H1 (cell line): ENCODE results near the gene IGFALS. TPM values are rescaled to one million over a fixed set of nuclear protein-coding genes. Genes with fewer than 3 reads are reported as not detected.

Source experiments
- CTCF ChIA-PET: fragments of 300-600 bp; sonication (Branson Sonifier 250); formaldehyde crosslinking; loops from one replicate; lab custom pipeline; 2021; ENCODE audit not compliant: partially characterized antibody; lab: Charles Lee
- POLR2A ChIA-PET: fragments of 300-600 bp; sonication (Branson Sonifier 250); formaldehyde crosslinking; loops from one replicate; lab custom pipeline; 2021; ENCODE audit warnings: inconsistent platforms; ENCODE audit not compliant: partially characterized antibody; lab: Charles Lee
- DNase-seq, 2 experiments: peaks; one replicate each; pipeline versions ENCODE4 v3.0.0 to v3.0.0-alpha.2; 2010 to 2022; ENCODE audit warnings: low spot score in 2 of 2, low read depth in 1 of 2, mixed read lengths in 1 of 2
- FAIRE-seq: peaks from 2 replicates; lab custom pipeline; 2011; peaks lifted over from hg19 to GRCh38; lab: Jason Lieb, UNC
- H2AFZ ChIP-seq: 2 replicates; pipeline ENCODE4 v1.8.1; 2012; ENCODE audit warnings: low read length, inconsistent platforms
- H2AK5ac ChIP-seq: 2 replicates; pipeline ENCODE4 v1.6.1; 2013; ENCODE audit warnings: low read depth, low read length
- H2BK120ac ChIP-seq: replicated peaks from 2 replicates; pipeline ENCODE3; 2013; ENCODE audit warnings: low read depth, low read length, inconsistent platforms
- H2BK12ac ChIP-seq: 2 replicates; pipeline ENCODE4 v1.6.1; 2013; ENCODE audit warnings: low read depth, low read length
- H2BK15ac ChIP-seq: 2 replicates; pipeline ENCODE4 v1.6.1; 2013; ENCODE audit warnings: low read length
- H2BK20ac ChIP-seq: 2 replicates; pipeline ENCODE4 v1.6.1; 2013; ENCODE audit warnings: low read length
- H2BK5ac ChIP-seq: 2 replicates; pipeline ENCODE4 v1.6.1; 2013; ENCODE audit warnings: low read depth, low read length
- H3K14ac ChIP-seq: 2 replicates; pipeline ENCODE4 v1.6.1; 2013; ENCODE audit warnings: inconsistent platforms; ENCODE audit not compliant: insufficient read length
- H3K18ac ChIP-seq: 2 replicates; pipeline ENCODE4 v1.6.1; 2013; ENCODE audit warnings: low read length; ENCODE audit errors: extremely low read depth
- H3K23ac ChIP-seq: 2 replicates; pipeline ENCODE4 v1.6.1; 2013; ENCODE audit warnings: inconsistent platforms; ENCODE audit not compliant: insufficient read length
- H3K23me2 ChIP-seq: 2 replicates; pipeline ENCODE4 v1.6.1; 2013; ENCODE audit warnings: low read depth, low read length
- H3K27ac ChIP-seq: 2 replicates; pipeline ENCODE4 v1.6.1; 2011; ENCODE audit warnings: low read depth, low read length, inconsistent platforms
- H3K27me3 ChIP-seq, 4 experiments: replicated peaks in 1 of 4; 1 replicate in 1 of 4; 2 replicates in 3 of 4; pipeline versions ENCODE4 v1.6.1 to v1.8.1; 2011 to 2013; ENCODE audit warnings: low read length in 3 of 4, mild to moderate bottlenecking in 3 of 4, inconsistent platforms in 2 of 4, mixed read lengths in 2 of 4, moderate library complexity in 1 of 4; ENCODE audit not compliant: control insufficient read depth in 3 of 4, insufficient read depth in 3 of 4; ENCODE audit errors: extremely low read depth in 1 of 4
- H3K36me3 ChIP-seq, 4 experiments: 2 replicates each; pipeline versions ENCODE4 v1.6.1 to v1.8.1; 2011 to 2013; ENCODE audit warnings: mild to moderate bottlenecking in 4 of 4, low read length in 3 of 4, moderate library complexity in 2 of 4, control low read depth in 1 of 4, inconsistent platforms in 1 of 4; ENCODE audit not compliant: insufficient read depth in 4 of 4, control insufficient read depth in 2 of 4
- H3K4ac ChIP-seq: replicated peaks from 2 replicates; pipeline ENCODE3; 2013; ENCODE audit warnings: low read length, low read depth, mixed read lengths, inconsistent platforms; ENCODE audit not compliant: insufficient read length
- H3K4me1 ChIP-seq, 4 experiments: replicated peaks in 1 of 4; 1 replicate in 1 of 4; 2 replicates in 3 of 4; pipeline versions ENCODE4 v1.6.1 to v1.8.1; 2011 to 2013; ENCODE audit warnings: low read length in 3 of 4, inconsistent platforms in 2 of 4, mixed read lengths in 1 of 4; ENCODE audit not compliant: insufficient read depth in 4 of 4, control insufficient read depth in 3 of 4
- H3K4me2 ChIP-seq, 2 experiments: 2 replicates each; pipeline versions ENCODE4 v1.6.1 to v1.8.1; 2011 to 2013; ENCODE audit warnings: low read depth in 2 of 2, low read length in 2 of 2, control low read depth in 1 of 2, inconsistent platforms in 1 of 2, mild to moderate bottlenecking in 1 of 2; ENCODE audit not compliant: insufficient read depth in 1 of 2
- H3K4me3 ChIP-seq, 4 experiments: fragments of 200-600, 300-600 bp in 1 of 4; sonication (generic), shearing (Covaris generic), sonication (Bioruptor Twin) in 1 of 4; 2 replicates each; pipeline versions ENCODE4 v1.5.1 to v1.8.1; 2011 to 2016; ENCODE audit warnings: low read length in 4 of 4, low read depth in 3 of 4, control low read depth in 2 of 4, inconsistent platforms in 2 of 4, mild to moderate bottlenecking in 2 of 4, mixed read lengths in 1 of 4, moderate library complexity in 1 of 4; ENCODE audit not compliant: insufficient read depth in 2 of 4; ENCODE audit errors: extremely low read depth in 1 of 4
- H3K56ac ChIP-seq: replicated peaks from 2 replicates; pipeline ENCODE3; 2013; ENCODE audit warnings: low read depth, mild to moderate bottlenecking, mixed read lengths, low read length, inconsistent platforms; ENCODE audit not compliant: insufficient read length
- H3K79me1 ChIP-seq: 2 replicates; pipeline ENCODE4 v1.6.1; 2013; ENCODE audit warnings: low read depth, low read length, control low read depth
- H3K79me2 ChIP-seq, 2 experiments: 2 replicates each; pipeline versions ENCODE4 v1.6.1 to v1.8.1; 2012 to 2013; ENCODE audit warnings: low read length in 2 of 2, mild to moderate bottlenecking in 2 of 2, inconsistent platforms in 1 of 2; ENCODE audit not compliant: insufficient read depth in 2 of 2, control insufficient read depth in 1 of 2
- H3K9ac ChIP-seq, 4 experiments: replicated peaks in 1 of 4; 1 replicate in 1 of 4; 2 replicates in 3 of 4; pipeline versions ENCODE4 v1.6.1 to v1.8.1; 2011 to 2013; ENCODE audit warnings: low read depth in 3 of 4, low read length in 3 of 4, control low read depth in 2 of 4, mild to moderate bottlenecking in 2 of 4, moderate library complexity in 2 of 4, inconsistent platforms in 1 of 4; ENCODE audit errors: extremely low read depth in 1 of 4
- H3K9me3 ChIP-seq, 2 experiments: 2 replicates each; pipeline versions ENCODE4 v1.6.1 to v1.8.1; 2012 to 2013; ENCODE audit warnings: mild to moderate bottlenecking in 2 of 2, moderate library complexity in 2 of 2, control low read depth in 1 of 2, inconsistent platforms in 1 of 2, low read depth in 1 of 2, low read length in 1 of 2, mixed read lengths in 1 of 2; ENCODE audit not compliant: insufficient read depth in 2 of 2
- H4K20me1 ChIP-seq, 2 experiments: replicated peaks in 1 of 2; 2 replicates each; pipeline versions ENCODE3 to v1.8.1; 2011 to 2013; ENCODE audit warnings: inconsistent platforms in 2 of 2, low read length in 2 of 2, mild to moderate bottlenecking in 1 of 2; ENCODE audit not compliant: insufficient read depth in 2 of 2, control insufficient read depth in 1 of 2
- H4K5ac ChIP-seq: 2 replicates; pipeline ENCODE4 v1.6.1; 2013; ENCODE audit warnings: low read length, low read depth, mixed read lengths, inconsistent platforms; ENCODE audit not compliant: insufficient read length
- H4K8ac ChIP-seq: 2 replicates; pipeline ENCODE4 v1.8.0; 2013; ENCODE audit warnings: mild to moderate bottlenecking, moderate library complexity, low read length, inconsistent platforms; ENCODE audit not compliant: insufficient read depth; ENCODE audit errors: extremely low read depth
- H4K91ac ChIP-seq: replicated peaks from 2 replicates; pipeline ENCODE3; 2013; ENCODE audit warnings: low read length, mixed read lengths, inconsistent platforms; ENCODE audit not compliant: insufficient read length
- POLR2AphosphoS5 ChIP-seq: IDR thresholded peaks from 2 replicates; pipeline ENCODE4 v1.6.1; 2011; ENCODE audit warnings: low read depth, low read length
- SIN3A ChIP-seq, 2 experiments: IDR thresholded peaks in 1 of 2; conservative IDR thresholded peaks in 1 of 2; 2 replicates each; pipeline ENCODE4 v1.6.1; 2011 to 2012; ENCODE audit warnings: low read length in 2 of 2, improper control_type of control experiment in 1 of 2, low read depth in 1 of 2, mild to moderate bottlenecking in 1 of 2
- WGBS, 2 experiments: shearing (Covaris generic) in 1 of 2; methylation state at CpG; one replicate each; pipeline versions ENCODE4 v1.1.6 to v1.1.7; 2013 to 2015; ENCODE audit warnings: low lambda C conversion rate in 2 of 2, mixed read lengths in 2 of 2, inconsistent platforms in 1 of 2, low coverage in 1 of 2, missing lambda C conversion rate in 1 of 2; ENCODE audit not compliant: insufficient replicate concordance in 2 of 2, insufficient coverage in 1 of 2, insufficient read length in 1 of 2; ENCODE audit errors: extremely low coverage in 1 of 2, missing lambda C conversion rate in 1 of 2; 5-methylcytosine and 5-hydroxymethylcytosine counted together
- polyA plus RNA-seq, 7 experiments: library from polyadenylated mRNA; depleted of rRNA in 3 of 7; stranded (reverse) in 5 of 7; unstranded in 2 of 7; fragments of >200 nt in 5 of 7; fragments of 200-250 nt in 2 of 7; gene quantifications; 1 replicate in 5 of 7; 2 replicates in 1 of 7; 4 replicates in 1 of 7; pipeline versions ENCODE4 v1.2.1 to v1.2.3, GENCODE V29; 2011 to 2013; ENCODE audit warnings: missing spikeins in 2 of 7, mixed read lengths in 2 of 7
- total RNA-seq: library from RNA; stranded (reverse); fragmentation: NEBNext Ultra II Directional; extraction: Animal tissue kit (Norgen Biotek cat#: 25700); gene quantifications from 2 replicates; pipeline ENCODE4 v1.2.1, GENCODE V29; 2021

IGFALS gene
- total and polyA plus RNA-seq, 2 of the 8 experiments (the other 6 are each of a cell fraction or from before 2014, with no cell fraction given) = not detected

GRCh38 chr16:1779234-1779701, 14.2 kb downstream of the IGFALS start:
- H3K23ac ChIP-seq = no peak overlapping the region
- H3K4me3 ChIP-seq = no peak overlapping the region
- no peak overlapping the region for H3K14ac ChIP-seq
- no peak overlapping the region for H2AFZ ChIP-seq
- CTCF ChIA-PET = interaction anchor here (0.8 to 1.2 kb wide), 2 partner anchors 44 to 83 kb away, joined by 3 read pairs; no protein-coding TSS in a partner anchor
- POLR2A ChIA-PET = interaction anchor here (0.8 to 12.0 kb wide), 8 partner anchors 9 to 431 kb away, joined by 3 to 246 read pairs (median 5); partner anchors contain the start of genes EME2, IGFALS, MRPS34 and NME3
- H3K79me2 ChIP-seq = peaks cover 0 to 16% of the 10 kb centered on the region in 2 experiments; a peak in 2 of 4 replicates
- no peak overlapping the region for H3K27ac ChIP-seq
- H3K4me1 ChIP-seq = peaks cover 0 to 7% (median 4%) of the 10 kb centered on the region in 4 experiments; a peak in 5 of 7 replicates
- TF ChIP-seq POLR2AphosphoS5 (0 out of 2 replicates have a peak, but pooled peaks have one; percentile 11), SIN3A (conservative IDR thresholded peaks at IDR 0.05 in 1 of 2, IDR thresholded peaks at IDR 0.05 in 1 of 2; ENCODE audit: low read depth in 1 of 2, low read length in 2 of 2) (no peak)
- no peak overlapping the region for H2BK15ac ChIP-seq
- H3K4me2 ChIP-seq = no peak overlapping the region
- H4K5ac ChIP-seq = no peak overlapping the region
- H3K9me3 ChIP-seq = no peaks in the 10 kb centered on the region
- no peak overlapping the region for H2BK20ac ChIP-seq
- no peak overlapping the region for H3K4ac ChIP-seq
- no peak overlapping the region for H4K91ac ChIP-seq
- DNase-seq (no peak), FAIRE-seq (no peak)
- no peak overlapping the region for H4K8ac ChIP-seq
- no peaks in the 10 kb centered on the region for H3K27me3 ChIP-seq
- H2BK120ac ChIP-seq = no peak overlapping the region
- no peak overlapping the region for H2AK5ac ChIP-seq
- no peak overlapping the region for H3K9ac ChIP-seq
- H3K56ac ChIP-seq = no peak overlapping the region
- peaks cover 3% of the 10 kb centered on the region; the same call in 1 of the 2 replicates for H3K23me2 ChIP-seq
- no peak overlapping the region for H2BK5ac ChIP-seq
- WGBS, 2 experiments = 90% methylated on average over 8 of the region's 8 CpGs; no CpG with 5 or more reads in 1 of the 2 experiments
- no peak overlapping the region for H3K18ac ChIP-seq
- H2BK12ac ChIP-seq = no peak overlapping the region
- H3K79me1 ChIP-seq = peaks cover 12% of the 10 kb centered on the region
- peaks cover 0 to 23% (median 9%) of the 10 kb centered on the region in 4 experiments; a peak in 5 of 8 replicates for H3K36me3 ChIP-seq
- peaks cover 3 to 34% of the 10 kb centered on the region in 2 experiments for H4K20me1 ChIP-seq
